BLaER1 treated with 17β-estradiol and CSF1 and Interleukin-3, amounts not matched to agents 10 nM and 100 nM (cell line): ENCODE data around the gene ZNF683.
A peak's percentile ranks its signal among the peaks of the same experiment; 100 is the strongest.

Source experiments
- H3K27ac ChIP-seq, 11 experiments: shearing (Covaris generic); formaldehyde crosslinking; 2 replicates each; pipeline ENCODE4 v1.8.1; 2022
- H3K27me3 ChIP-seq, 11 experiments: shearing (Covaris generic); formaldehyde crosslinking; 2 replicates each; pipeline ENCODE4 v1.8.1; 2022
- H3K36me3 ChIP-seq, 11 experiments: shearing (Covaris generic); formaldehyde crosslinking; 2 replicates each; pipeline ENCODE4 v1.8.1; 2022
- H3K4me1 ChIP-seq, 10 experiments: shearing (Covaris generic); formaldehyde crosslinking; 2 replicates each; pipeline ENCODE4 v1.8.1; 2022
- H3K4me2 ChIP-seq, 11 experiments: shearing (Covaris generic); formaldehyde crosslinking; 2 replicates each; pipeline ENCODE4 v1.8.1; 2022
- H3K4me3 ChIP-seq, 10 experiments: shearing (Covaris generic); formaldehyde crosslinking; 2 replicates each; pipeline ENCODE4 v1.8.1; 2022
- H3K9ac ChIP-seq, 11 experiments: shearing (Covaris generic); formaldehyde crosslinking; 2 replicates each; pipeline ENCODE4 v1.8.1; 2022
- H3K9me3 ChIP-seq, 11 experiments: shearing (Covaris generic); formaldehyde crosslinking; replicated peaks in 1 of 11; 2 replicates each; pipeline ENCODE4 v1.8.1; 2022
- H4K20me1 ChIP-seq, 11 experiments: shearing (Covaris generic); formaldehyde crosslinking; 2 replicates each; pipeline ENCODE4 v1.8.1; 2022
- Cebpa-rat ChIP-seq, 11 experiments: shearing (Covaris generic); IDR thresholded peaks; 2 replicates each; pipeline ENCODE4 v1.8.1; 2022

ZNF683 gene

DNA sequence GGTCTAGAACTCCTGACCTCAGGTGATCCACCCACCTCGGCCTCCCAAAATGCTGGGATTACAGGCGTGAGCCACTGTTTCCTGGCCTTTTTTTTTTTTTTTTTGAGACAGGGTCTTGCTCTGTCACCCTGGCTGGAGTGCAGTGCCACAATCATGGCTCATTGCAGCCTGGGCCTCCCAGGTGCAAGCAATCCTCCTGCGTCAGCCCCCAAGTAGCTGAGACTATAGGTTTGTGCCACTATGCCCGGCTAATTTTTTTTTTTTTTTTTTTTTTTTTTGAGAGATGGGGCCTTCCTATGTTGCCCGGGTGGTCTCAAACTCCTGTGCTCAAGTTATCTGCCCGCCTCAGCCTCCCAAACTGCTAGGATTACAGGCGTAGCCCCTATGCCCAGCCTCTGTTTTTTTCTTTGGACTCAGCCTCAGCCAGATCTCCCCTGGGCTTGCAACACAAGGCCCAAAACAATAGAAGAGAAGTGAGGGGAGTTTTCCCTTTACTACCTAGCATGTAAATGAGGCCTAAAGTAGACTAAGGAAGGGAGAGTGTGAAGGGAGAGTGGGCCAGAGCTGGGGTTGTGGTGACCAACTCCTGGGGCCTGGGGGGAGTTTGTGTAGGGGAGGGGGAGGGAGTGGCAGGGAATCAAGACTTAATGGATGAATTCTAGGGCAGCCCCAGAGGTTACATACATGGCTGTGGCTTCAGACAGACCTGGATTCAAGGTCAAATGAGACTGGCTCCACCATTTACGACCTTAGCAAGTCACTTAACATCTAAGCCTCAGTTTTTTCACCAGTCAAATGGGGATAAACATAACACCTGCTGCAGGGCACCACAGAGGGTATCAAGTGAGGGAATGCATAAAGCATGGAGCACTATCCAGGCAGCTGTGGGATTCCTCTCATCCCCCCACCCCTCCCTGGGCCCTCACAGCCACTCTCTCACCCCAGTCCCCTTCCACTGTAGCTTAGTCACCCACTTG, 56.4 kb downstream of the ZNF683 start:
- no peaks in the 10 kb centered on the region for H3K9me3 ChIP-seq
- peak overlapping the region; percentile 48 to 75 (median 67); a peak in 17 of 22 replicates for H3K9ac ChIP-seq
- peak overlapping the region in 3 of 10 experiments; percentile 49 to 70 (median 62); a peak in 5 of 20 replicates for H3K4me3 ChIP-seq
- no peaks in the 10 kb centered on the region for H3K36me3 ChIP-seq
- H3K27me3 ChIP-seq, result peaks cover 0 to 8% (median 0%) of the 10 kb centered on the region in 11 experiments; a peak in 1 of 22 replicates
- peaks cover 75 to 94% (median 83%) of the 10 kb centered on the region in 10 experiments for H3K4me1 ChIP-seq
- H3K27ac ChIP-seq, result peak overlapping the region; percentile 55 to 82 (median 74); a peak in 21 of 22 replicates
- TF ChIP-seq Cebpa-rat (IDR thresholded peaks at IDR 0.05), result no peak
- peak overlapping the region; percentile 76 to 98 (median 90) for H3K4me2 ChIP-seq
- H4K20me1 ChIP-seq, result no peaks in the 10 kb centered on the region

DNA sequence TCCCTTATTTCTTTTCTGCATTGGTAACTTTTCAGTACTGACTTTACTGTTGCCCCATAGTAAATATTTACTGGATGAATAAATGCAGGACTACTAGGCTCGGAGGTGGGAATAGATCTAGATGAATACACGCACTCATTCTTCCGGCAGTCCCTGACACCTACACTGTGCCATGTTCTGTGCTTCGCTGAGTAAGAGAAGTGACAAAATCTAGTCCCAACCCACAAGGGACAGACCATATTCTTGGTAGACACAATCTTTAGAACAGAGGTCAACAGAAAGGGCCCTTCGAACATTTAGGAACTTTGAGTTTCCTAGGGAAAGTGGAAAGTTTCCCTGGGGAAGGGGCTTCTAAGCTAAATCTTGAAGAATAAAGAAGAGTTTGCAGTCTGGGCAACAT, 58.0 kb downstream of the ZNF683 start:
- H3K36me3 ChIP-seq, result no peaks in the 10 kb centered on the region
- peak overlapping the region in 4 of 11 experiments; percentile 67 to 75 (median 68); a peak in 2 of 22 replicates for H3K9ac ChIP-seq
- H3K27ac ChIP-seq, result peak overlapping the region in 9 of 11 experiments; percentile 63 to 82 (median 74); a peak in 15 of 22 replicates
- no peak overlapping the region for H3K4me3 ChIP-seq
- H4K20me1 ChIP-seq, result no peaks in the 10 kb centered on the region
- peak overlapping the region; percentile 76 to 98 (median 90) for H3K4me2 ChIP-seq
- H3K27me3 ChIP-seq, result peaks cover 0 to 8% (median 0%) of the 10 kb centered on the region in 11 experiments; a peak in 1 of 22 replicates
- H3K4me1 ChIP-seq, result peaks cover 58 to 79% (median 66%) of the 10 kb centered on the region in 10 experiments
- TF ChIP-seq Cebpa-rat (IDR thresholded peaks at IDR 0.05), result no peak
- H3K9me3 ChIP-seq, result no peaks in the 10 kb centered on the region
